ENCODE data around the gene HIRIP3.

DNA sequence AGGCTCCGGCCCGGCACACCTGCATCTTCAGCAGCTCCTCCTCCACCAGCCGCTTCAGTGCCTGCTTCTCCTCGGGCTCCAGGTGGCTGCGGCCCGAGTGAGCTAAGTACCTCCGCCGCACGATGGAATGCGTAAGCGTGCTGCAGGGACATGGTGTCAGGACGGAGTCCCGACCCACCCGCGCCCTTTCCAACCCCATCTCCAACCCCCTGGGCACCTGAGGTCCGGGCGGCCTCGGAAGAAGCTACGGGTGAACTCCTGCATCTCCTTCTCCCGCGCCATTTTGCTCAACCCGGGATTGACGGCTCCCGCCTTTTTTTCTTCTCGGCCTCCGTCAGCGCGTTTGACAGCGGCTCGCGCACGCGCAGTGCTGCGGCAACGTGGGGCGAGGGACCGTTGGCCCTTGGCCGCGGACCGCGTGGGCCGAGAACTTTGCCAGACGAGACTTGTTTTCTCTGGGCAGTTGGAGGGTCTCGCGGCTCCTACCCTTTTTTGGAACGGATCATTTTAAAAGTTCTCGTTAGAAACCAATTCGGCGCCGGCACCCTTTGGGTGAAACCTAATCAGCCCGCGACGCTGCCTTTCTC is at the start of gene HIRIP3:
- TF ChIP-seq, protein P1, sequence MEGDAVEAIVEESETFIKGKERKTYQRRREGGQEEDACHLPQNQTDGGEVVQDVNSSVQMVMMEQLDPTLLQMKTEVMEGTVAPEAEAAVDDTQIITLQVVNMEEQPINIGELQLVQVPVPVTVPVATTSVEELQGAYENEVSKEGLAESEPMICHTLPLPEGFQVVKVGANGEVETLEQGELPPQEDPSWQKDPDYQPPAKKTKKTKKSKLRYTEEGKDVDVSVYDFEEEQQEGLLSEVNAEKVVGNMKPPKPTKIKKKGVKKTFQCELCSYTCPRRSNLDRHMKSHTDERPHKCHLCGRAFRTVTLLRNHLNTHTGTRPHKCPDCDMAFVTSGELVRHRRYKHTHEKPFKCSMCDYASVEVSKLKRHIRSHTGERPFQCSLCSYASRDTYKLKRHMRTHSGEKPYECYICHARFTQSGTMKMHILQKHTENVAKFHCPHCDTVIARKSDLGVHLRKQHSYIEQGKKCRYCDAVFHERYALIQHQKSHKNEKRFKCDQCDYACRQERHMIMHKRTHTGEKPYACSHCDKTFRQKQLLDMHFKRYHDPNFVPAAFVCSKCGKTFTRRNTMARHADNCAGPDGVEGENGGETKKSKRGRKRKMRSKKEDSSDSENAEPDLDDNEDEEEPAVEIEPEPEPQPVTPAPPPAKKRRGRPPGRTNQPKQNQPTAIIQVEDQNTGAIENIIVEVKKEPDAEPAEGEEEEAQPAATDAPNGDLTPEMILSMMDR (IDR thresholded peaks at IDR 0.05), result no peak
- peak in 2 of 3 donors; percentile 61 to 67 for TF ChIP-seq POLR2A (IDR thresholded peaks at IDR 0.05)

Measured in body of pancreas (tissue), 4 donors.